ACC112 (cell line): ENCODE data around the gene EVC.

Source experiments
- H2AFZ ChIP-seq: fragments of 200-600 bp; sonication (generic); one replicate; pipeline ENCODE4 v1.6.0; 2017; ENCODE audit warnings: antibody characterized with exemption, low read length; ENCODE audit not compliant: unreplicated experiment
- H3K27ac ChIP-seq: fragments of 200-600 bp; sonication (generic); 2 replicates; pipeline ENCODE4 v1.5.1; 2014; ENCODE audit warnings: low read depth, mild to moderate bottlenecking, antibody characterized with exemption, low read length, moderate library complexity
- H3K27me3 ChIP-seq: fragments of 200-600 bp; sonication (generic); 2 replicates; pipeline ENCODE4 v1.6.1; 2014; ENCODE audit warnings: mild to moderate bottlenecking, antibody characterized with exemption, low read length, moderate library complexity, mixed read lengths; ENCODE audit not compliant: insufficient read depth
- H3K36me3 ChIP-seq: fragments of 200-600 bp; sonication (generic); 2 replicates; pipeline ENCODE4 v1.6.1; 2016; ENCODE audit warnings: mild to moderate bottlenecking, antibody characterized with exemption, low read length, moderate library complexity, mixed read lengths; ENCODE audit not compliant: insufficient read depth
- H3K4me1 ChIP-seq: fragments of 200-600 bp; sonication (generic); one replicate; pipeline ENCODE4 v1.6.1; 2016; ENCODE audit warnings: low read length, mixed read lengths; ENCODE audit not compliant: insufficient read depth, unreplicated experiment, control insufficient read depth
- H3K4me3 ChIP-seq: fragments of 200-600 bp; sonication (generic); 2 replicates; pipeline ENCODE4 v1.5.1; 2014; ENCODE audit warnings: mild to moderate bottlenecking, low read depth, low read length
- H3K79me2 ChIP-seq: fragments of 200-600 bp; sonication (generic); one replicate; pipeline ENCODE4 v1.6.0; 2016; ENCODE audit warnings: low read length; ENCODE audit not compliant: control insufficient read depth, unreplicated experiment, insufficient read depth

EVC gene

DNA sequence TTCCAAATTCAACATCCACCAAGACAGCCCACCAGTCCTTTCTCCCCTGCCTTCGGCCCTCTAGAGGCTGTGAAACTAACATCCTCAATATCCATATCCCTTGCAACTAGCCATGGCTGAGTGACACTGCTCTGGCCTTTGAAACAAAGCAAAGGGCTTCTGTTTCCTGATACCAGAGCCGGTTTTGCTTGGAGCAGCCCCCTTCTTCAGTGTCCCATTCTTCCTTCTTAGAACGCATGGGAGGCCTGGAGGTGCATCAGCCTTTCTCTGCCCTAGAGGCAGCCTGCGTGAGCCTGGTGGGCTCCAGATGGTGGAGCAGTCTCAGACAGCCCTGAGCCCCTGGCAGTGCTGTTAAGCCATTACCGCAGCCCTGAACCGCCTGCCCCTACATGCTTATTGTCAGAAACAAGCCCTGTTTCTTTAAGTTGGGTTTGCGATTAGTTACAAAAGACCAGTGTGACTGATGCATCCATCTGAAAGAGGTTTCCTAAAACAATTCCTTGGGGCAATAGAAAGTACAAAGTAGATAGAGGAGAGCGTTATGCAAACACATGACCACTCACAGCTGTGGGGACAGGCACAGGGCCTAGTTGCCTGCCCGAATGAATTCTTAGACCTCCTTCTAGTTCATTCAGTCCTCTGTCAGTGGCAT lies 74.1 kb downstream of the EVC start:
- Histone ChIP-seq H3K27ac (peak overlapping the region; percentile 82), H3K79me2 (no peaks in the 10 kb centered on the region), H3K36me3 (peaks cover 36% of the 10 kb centered on the region), H2AFZ (no peak overlapping the region), H3K4me1 (peaks cover 24% of the 10 kb centered on the region), H3K4me3 (no peak overlapping the region), H3K27me3 (no peaks in the 10 kb centered on the region)

DNA sequence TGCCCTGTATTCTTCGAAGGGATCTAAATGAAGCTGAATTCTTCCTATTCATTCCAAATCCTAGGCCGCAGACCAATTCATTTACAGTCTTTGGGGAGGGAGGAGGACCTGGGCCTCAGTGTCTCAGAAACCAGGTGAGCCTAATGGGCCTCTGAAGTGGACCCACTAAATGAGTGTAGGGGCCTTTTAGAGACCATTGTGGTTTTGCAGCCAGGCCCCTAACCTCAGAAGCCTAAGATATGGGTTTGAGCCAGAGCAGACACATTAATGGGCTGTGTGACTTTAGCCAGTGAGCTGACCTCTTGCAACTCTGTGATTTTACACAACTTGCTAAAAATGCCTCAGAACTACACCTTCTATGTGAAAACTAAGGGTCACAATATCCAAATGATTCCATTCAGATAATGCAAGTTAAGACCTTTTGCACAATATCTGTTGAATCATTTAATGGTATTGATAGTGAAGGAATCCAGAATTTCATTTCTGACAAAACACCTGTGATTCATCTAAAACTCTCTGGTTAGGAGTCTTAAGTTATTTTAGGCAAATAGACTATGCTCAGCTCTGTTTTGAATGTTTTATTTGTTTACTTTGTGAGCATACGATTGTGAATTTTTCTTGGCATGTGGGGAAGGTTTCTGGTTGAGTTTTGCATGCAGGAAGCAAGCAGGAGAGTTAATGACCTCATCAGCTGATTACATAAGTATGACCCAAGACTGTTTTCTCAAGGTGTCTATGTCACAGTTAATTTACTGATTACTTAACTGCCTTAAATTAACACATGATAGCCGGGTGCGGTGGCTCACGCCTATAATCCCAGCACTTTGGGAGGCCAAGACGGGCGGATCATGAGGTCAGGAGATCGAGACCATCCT lies 75.0 kb downstream of the EVC start:
- Histone ChIP-seq H3K4me3 (no peak overlapping the region), H2AFZ (no peak overlapping the region), H3K4me1 (peaks cover 24% of the 10 kb centered on the region), H3K36me3 (peaks cover 36% of the 10 kb centered on the region), H3K27ac (peak overlapping the region; percentile 82), H3K79me2 (no peaks in the 10 kb centered on the region), H3K27me3 (no peaks in the 10 kb centered on the region)

DNA sequence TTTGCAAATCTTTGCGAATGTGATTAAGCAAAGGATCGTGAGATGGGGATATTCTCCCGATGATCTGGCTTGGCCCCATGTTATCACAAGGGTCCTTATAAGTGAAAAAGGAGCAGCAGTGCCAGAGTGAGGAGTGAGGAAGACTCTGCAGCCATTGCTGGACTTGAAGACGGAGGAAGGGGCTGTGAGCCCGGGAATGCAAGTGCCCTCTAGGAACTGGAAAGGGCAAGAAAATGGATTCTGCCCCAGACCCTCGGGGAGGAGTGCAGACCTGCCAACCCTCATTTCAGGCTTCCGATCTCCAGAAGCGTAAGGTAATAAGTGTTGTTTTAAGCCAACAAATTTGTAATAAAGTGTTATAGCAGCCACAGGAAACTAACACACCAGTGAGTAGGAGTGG lies 76.3 kb downstream of the EVC start:
- Histone ChIP-seq H2AFZ (no peak overlapping the region), H3K4me1 (peaks cover 24% of the 10 kb centered on the region), H3K4me3 (no peak overlapping the region), H3K27me3 (no peaks in the 10 kb centered on the region), H3K79me2 (no peaks in the 10 kb centered on the region), H3K27ac (peak overlapping the region; percentile 82; the same call in 1 of the 2 replicates), H3K36me3 (peaks cover 36% of the 10 kb centered on the region)

DNA sequence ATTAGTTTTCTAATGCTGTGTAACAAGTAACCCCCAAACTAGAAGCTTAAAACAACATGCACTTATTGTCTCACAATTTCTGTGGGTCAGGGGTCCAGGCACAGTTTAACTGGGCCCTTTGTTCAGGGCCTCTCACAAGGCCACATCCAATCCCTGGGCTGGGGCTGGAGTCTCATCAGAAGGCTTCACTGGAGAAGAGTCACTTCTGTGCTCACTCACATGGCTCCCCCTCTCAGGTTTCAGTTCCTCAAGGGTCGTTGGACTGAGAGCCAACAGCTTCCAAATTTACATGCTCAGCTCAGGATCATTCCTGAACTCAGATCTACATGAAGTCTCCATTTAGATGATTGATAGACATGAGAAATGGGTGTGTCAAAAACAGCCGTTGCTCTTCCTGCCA lies 77.1 kb downstream of the EVC start:
- no peaks in the 10 kb centered on the region for H3K79me2 ChIP-seq
- no peaks in the 10 kb centered on the region for H3K27me3 ChIP-seq
- H3K4me3 ChIP-seq = no peak overlapping the region
- peaks cover 36% of the 10 kb centered on the region for H3K36me3 ChIP-seq
- H3K4me1 ChIP-seq = peaks cover 24% of the 10 kb centered on the region
- H3K27ac ChIP-seq = no peak overlapping the region
- no peak overlapping the region for H2AFZ ChIP-seq

DNA sequence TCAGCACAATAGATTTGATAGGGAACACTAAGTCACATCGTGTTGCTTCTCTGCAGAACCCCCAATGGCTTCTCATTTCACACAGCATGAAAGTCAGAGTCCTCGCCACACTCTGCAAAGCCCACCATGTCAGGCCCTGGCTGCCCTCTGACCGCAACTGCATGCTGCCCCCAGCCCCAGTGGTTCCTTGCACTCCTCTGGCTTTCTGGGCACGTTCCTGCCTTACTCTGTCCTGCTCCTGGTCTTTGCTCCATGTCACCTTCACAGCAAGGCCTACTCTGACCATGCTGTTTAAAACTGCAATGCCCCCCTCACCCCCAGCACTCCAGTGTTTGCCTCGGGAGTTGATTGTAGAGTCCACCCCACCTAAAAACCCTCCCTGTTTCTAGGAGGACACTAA lies 78.1 kb downstream of the EVC start:
- Histone ChIP-seq H3K27me3 (no peaks in the 10 kb centered on the region), H2AFZ (no peak overlapping the region), H3K27ac (no peak overlapping the region), H3K4me3 (no peak overlapping the region), H3K36me3 (peaks cover 40% of the 10 kb centered on the region), H3K79me2 (no peaks in the 10 kb centered on the region), H3K4me1 (peaks cover 24% of the 10 kb centered on the region)

DNA sequence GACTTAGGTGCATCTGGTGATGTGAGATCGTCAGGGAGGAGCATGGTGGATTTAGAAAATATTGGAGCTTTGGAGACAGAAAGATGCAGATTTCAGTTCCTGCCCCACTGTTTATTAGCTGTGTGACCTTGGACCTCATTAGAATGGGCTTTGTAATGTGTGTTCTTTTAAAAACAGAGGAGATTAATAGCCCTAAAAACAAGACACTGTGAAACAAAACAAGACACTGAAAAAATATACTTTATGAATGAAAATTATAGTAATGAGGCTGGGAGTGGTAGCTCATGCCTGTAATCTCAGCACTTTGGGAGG lies 79.5 kb downstream of the EVC start:
- H3K36me3 ChIP-seq = peaks cover 39% of the 10 kb centered on the region
- H2AFZ ChIP-seq = no peak overlapping the region
- no peaks in the 10 kb centered on the region for H3K27me3 ChIP-seq
- no peaks in the 10 kb centered on the region for H3K79me2 ChIP-seq
- no peak overlapping the region for H3K27ac ChIP-seq
- H3K4me1 ChIP-seq = peaks cover 16% of the 10 kb centered on the region
- H3K4me3 ChIP-seq = no peak overlapping the region

DNA sequence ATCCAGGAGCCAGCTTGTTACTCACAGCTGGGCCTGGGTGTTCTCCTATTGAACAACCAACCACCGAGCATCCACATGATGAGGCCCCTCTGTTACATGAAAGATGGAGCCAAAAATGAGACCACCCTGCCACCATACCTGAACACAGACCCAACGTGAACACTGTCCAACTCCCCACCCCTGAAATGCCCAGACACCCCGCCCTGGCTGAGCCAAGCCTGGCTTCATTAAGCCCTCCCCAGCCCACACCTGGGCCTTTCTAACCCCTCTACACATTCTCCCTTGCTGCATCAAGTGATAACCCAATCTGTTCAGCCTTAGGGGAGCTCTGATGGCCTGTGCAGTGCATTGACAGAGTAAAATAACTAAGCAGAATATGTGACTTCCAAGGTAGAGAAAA lies 80.7 kb downstream of the EVC start:
- Histone ChIP-seq H3K79me2 (no peaks in the 10 kb centered on the region), H3K27me3 (no peaks in the 10 kb centered on the region), H3K27ac (no peak overlapping the region), H2AFZ (no peak overlapping the region), H3K36me3 (peaks cover 46% of the 10 kb centered on the region), H3K4me3 (no peak overlapping the region), H3K4me1 (peaks cover 4% of the 10 kb centered on the region)

DNA sequence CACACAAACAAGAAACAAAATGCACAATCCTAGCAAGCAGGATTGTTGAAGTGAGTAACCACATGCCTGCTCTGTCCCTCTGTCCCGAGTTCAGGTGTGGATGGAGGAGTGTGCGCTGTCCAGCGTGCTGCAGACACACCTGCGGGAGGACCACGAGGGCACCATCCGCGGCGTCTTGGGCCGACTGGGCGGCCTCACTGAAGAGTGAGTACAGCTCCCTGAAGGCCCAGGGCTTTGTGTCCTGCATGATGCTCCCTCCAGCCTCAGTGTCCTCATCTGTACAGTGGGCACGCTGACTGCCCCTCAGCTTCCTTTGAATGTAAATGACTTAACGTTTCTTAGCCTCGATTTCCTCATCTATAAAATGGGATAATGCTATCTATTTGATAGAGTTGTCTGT lies 82.5 kb downstream of the EVC start:
- no peaks in the 10 kb centered on the region for H3K27me3 ChIP-seq
- H3K27ac ChIP-seq = no peak overlapping the region
- H3K79me2 ChIP-seq = no peaks in the 10 kb centered on the region
- no peak overlapping the region for H3K4me3 ChIP-seq
- H3K36me3 ChIP-seq = peaks cover 32% of the 10 kb centered on the region
- no peaks in the 10 kb centered on the region for H3K4me1 ChIP-seq
- H2AFZ ChIP-seq = no peak overlapping the region

DNA sequence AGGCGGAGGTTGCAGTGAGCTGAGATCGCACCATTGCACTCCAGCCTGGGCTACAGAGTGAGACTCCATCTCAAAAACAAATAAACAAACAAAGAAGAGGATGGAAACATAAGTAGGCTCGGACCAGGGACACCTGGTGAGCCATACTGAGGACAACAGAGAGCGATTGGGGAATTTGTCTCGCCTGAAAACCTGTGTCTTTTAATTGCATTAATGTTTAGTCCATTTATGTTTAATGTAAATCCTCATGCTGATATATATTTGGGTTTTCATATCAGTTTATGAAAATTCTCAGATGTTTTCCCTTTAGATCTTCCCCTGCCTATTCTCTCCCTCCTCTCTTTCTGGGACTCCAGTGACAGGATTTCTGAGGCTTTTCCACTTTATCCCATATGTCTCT lies 84.6 kb downstream of the EVC start:
- H3K79me2 ChIP-seq = no peaks in the 10 kb centered on the region

DNA sequence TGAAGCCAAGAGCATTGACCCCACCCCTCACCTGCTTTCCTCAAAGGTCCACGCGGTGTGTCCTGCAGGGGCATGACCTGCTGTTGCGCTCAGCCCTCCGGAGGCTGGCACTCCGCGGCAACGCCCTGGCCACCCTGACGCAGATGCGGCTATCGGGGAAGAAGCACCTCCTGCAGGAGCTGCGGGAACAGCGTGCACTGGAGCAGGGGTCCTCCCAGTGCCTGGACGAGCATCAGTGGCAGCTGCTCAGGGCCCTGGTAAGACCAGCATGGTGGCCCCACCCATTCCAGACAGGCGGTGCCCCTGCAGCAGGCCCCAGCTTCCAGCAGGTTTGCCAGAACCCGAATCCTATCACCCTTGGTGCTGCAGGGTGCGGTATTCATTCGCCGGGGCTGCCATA lies 86.0 kb downstream of the EVC start:
- Histone ChIP-seq H3K27ac (no peak overlapping the region), H3K4me1 (no peaks in the 10 kb centered on the region)

More for the DNA sequence above, 84.6 kb downstream of the EVC start:
- Histone ChIP-seq H3K36me3 (peaks cover 29% of the 10 kb centered on the region), H3K4me3 (no peak overlapping the region), H3K27me3 (no peaks in the 10 kb centered on the region), H3K4me1 (no peaks in the 10 kb centered on the region), H2AFZ (no peak overlapping the region), H3K27ac (no peak overlapping the region)

DNA sequence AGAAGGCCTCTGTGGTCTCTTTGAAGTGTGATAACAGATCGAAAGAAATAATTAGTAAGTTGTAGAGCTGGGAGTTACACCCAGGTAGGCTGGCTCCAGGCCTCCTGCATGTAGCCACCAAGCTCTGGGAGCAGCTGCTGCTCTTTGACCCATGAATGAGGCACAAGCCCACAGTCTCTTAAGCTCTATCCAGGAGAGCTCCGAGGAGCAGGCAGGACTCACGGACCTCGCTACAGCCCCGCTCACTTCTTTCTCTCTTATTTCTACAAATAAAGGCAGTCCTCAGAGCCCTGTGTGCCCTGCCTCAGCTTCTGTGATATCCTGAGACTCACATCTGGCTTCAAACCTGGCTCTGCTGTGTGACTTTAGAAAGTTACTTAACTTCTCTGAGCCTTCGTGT lies 86.9 kb downstream of the EVC start:
- no peaks in the 10 kb centered on the region for H3K27me3 ChIP-seq
- H3K4me3 ChIP-seq = no peak overlapping the region
- H2AFZ ChIP-seq = no peak overlapping the region
- peaks cover 29% of the 10 kb centered on the region for H3K36me3 ChIP-seq
- no peak overlapping the region for H3K27ac ChIP-seq
- H3K79me2 ChIP-seq = no peaks in the 10 kb centered on the region
- H3K4me1 ChIP-seq = no peaks in the 10 kb centered on the region

More for the DNA sequence above, 86.0 kb downstream of the EVC start:
- no peaks in the 10 kb centered on the region for H3K27me3 ChIP-seq
- peaks cover 29% of the 10 kb centered on the region for H3K36me3 ChIP-seq
- no peak overlapping the region for H3K4me3 ChIP-seq
- H3K79me2 ChIP-seq = no peaks in the 10 kb centered on the region
- H2AFZ ChIP-seq = no peak overlapping the region
